Prostate gland (tissue), 2 donors: Measurements from ENCODE around the gene CEP295NL.

ENCODE experiments used
- POLR2A ChIP-seq: fragments of 450-650 bp; IDR thresholded peaks from one replicate; pipeline ENCODE4 v1.6.1; 2016; ENCODE audit warnings: antibody characterized with exemption, mild to moderate bottlenecking
- TF ChIP-seq, protein P1 (sequence below), 4 experiments: fragments of 200-600 bp in 2 of 4; fragments of 450-650 bp in 2 of 4; sonication (generic) in 2 of 4; IDR thresholded peaks; 1 replicate in 3 of 4; 2 replicates in 1 of 4; pipeline ENCODE4 v1.5.1; 2016 to 2019; ENCODE audit warnings: antibody characterized with exemption in 4 of 4, mild to moderate bottlenecking in 2 of 4, moderate library complexity in 2 of 4

DNA sequence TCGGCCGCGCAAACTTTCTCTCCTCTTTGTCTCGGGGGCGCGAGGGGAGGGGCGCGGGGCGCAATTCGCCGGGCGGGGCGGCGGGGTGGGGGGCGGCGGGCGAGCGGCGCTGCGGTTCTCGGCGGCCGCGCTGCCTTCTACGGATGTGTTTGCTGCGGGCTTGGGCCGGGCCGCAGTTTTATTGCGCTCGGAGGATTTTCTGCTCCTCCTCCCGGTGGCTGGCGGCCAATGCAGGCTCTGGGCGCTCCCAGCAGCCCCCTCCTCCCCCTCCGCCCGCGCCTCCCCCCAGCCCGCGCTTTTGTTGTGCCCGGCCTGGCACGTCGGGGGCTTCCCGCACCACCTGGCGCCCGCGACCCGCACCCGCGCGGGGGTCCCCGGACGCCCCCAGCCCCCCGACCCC is 22.2 kb upstream of the CEP295NL start, which contains the start of gene TIMP2:
- TF ChIP-seq, protein P1, sequence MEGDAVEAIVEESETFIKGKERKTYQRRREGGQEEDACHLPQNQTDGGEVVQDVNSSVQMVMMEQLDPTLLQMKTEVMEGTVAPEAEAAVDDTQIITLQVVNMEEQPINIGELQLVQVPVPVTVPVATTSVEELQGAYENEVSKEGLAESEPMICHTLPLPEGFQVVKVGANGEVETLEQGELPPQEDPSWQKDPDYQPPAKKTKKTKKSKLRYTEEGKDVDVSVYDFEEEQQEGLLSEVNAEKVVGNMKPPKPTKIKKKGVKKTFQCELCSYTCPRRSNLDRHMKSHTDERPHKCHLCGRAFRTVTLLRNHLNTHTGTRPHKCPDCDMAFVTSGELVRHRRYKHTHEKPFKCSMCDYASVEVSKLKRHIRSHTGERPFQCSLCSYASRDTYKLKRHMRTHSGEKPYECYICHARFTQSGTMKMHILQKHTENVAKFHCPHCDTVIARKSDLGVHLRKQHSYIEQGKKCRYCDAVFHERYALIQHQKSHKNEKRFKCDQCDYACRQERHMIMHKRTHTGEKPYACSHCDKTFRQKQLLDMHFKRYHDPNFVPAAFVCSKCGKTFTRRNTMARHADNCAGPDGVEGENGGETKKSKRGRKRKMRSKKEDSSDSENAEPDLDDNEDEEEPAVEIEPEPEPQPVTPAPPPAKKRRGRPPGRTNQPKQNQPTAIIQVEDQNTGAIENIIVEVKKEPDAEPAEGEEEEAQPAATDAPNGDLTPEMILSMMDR (IDR thresholded peaks at IDR 0.05): peak in 2 of 4 experiments; percentile 14 to 34
- TF ChIP-seq POLR2A: peak; percentile 39
